ENCODE results near the gene SWSAP1. TPM values are rescaled to one million over a fixed set of nuclear protein-coding genes. Genes with fewer than 3 reads are reported as not detected.
"Not testable (repeated sequence)": the region's sequence is repeated elsewhere in the genome, so short reads cannot be mapped to it uniquely, and the experiment has no call there.

The SWSAP1 gene
- total RNA-seq, 1 donor from 2014 or later = 5.1 TPM

DNA sequence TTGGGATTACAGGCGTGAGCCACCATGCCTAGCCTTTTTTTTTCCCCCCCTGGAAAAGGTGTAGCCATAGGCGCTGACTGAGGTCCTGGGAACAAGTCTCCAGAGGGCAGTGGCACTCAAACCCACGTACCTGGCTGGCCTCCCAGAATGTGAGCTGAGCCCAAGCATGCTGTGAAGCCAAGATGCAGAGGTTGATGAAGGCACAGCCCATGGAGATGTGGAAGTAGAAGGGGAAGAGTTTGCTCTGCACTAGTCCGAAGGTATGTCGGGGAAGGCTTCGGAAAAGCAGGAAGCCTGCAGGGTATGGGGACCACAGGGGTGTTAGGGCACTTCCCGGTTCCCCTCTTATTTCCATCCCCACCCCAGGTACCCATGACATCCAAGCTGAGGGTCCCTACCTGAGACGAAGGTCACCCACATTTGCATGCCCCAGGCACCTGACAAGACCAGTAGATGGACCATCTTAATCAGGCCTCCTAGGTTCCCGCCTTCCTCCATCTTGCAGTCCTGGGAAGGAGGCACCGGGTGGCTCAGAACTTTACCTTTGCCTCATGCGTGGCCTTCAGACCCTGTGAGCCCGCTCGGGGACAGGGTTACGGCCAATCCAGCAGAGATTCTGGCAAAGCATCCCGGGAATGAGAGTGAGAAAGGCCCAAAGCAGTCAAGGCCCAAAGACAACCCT is 29.2 kb upstream of the SWSAP1 start:
- intact Hi-C loops (cut with micrococcal nuclease) = loop anchor here (5.0 kb wide), 1 partner anchor 53 kb away; no protein-coding TSS in a partner anchor

GRCh38 chr19:11346104-11346940 is 28.1 kb upstream of the SWSAP1 start, which contains the start of the genes CCDC159 and TMEM205:
CCDC159 (plus strand) TSS chr19:11346519; CDS start chr19:11346607, 88 bp downstream.
TMEM205 (minus strand) TSS chr19:11346268; CDS start chr19:11345619, 649 bp downstream.
- Mint-ChIP-seq H3K4me1 (peaks cover 30% of the 10 kb centered on the region), H3K4me3 (peak within 1 kb of the TSS; percentile 98), H3K27me3 (no peaks in the 10 kb centered on the region), H3K36me3 (ENCODE audit: low read depth) (peaks cover 19% of the 10 kb centered on the region), H3K9me3 (no peaks in the 10 kb centered on the region), H3K27ac (peak within 1 kb of the TSS; percentile 93)
- ChIA-PET POLR2A (interaction anchor here (0.5 to 4.3 kb wide), 14 partner anchors 9 to 510 kb away, joined by 3 to 65 read pairs (median 3); partner anchors contain the start of genes ODAD3, SWSAP1 and TMED1), CTCF (interaction anchor here (0.6 to 1.2 kb wide), 6 partner anchors 9 to 220 kb away, joined by 3 to 4 read pairs (median 3); partner anchors contain the start of genes ODAD3 and SWSAP1)
- DNase-seq = peak; percentile 93
- TF ChIP-seq, protein P1, sequence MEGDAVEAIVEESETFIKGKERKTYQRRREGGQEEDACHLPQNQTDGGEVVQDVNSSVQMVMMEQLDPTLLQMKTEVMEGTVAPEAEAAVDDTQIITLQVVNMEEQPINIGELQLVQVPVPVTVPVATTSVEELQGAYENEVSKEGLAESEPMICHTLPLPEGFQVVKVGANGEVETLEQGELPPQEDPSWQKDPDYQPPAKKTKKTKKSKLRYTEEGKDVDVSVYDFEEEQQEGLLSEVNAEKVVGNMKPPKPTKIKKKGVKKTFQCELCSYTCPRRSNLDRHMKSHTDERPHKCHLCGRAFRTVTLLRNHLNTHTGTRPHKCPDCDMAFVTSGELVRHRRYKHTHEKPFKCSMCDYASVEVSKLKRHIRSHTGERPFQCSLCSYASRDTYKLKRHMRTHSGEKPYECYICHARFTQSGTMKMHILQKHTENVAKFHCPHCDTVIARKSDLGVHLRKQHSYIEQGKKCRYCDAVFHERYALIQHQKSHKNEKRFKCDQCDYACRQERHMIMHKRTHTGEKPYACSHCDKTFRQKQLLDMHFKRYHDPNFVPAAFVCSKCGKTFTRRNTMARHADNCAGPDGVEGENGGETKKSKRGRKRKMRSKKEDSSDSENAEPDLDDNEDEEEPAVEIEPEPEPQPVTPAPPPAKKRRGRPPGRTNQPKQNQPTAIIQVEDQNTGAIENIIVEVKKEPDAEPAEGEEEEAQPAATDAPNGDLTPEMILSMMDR (IDR thresholded peaks at IDR 0.05) = no peak
- intact Hi-C loops (cut with micrococcal nuclease) = loop anchor here (1.0 to 5.0 kb wide), 7 partner anchors 9 to 159 kb away; partner anchors contain the start of genes ODAD3, PLPPR2, PRKCSH and SWSAP1
- peak; percentile 95 for ATAC-seq (ENCODE audit: low read depth)

More for the DNA sequence above, 29.2 kb upstream of the SWSAP1 start:
- TF ChIP-seq, protein P1 (IDR thresholded peaks at IDR 0.05) = no peak
- Mint-ChIP-seq H3K27ac (peak overlapping the region; percentile 93), H3K4me3 (peak overlapping the region; percentile 98), H3K27me3 (no peaks in the 10 kb centered on the region), H3K4me1 (peaks cover 30% of the 10 kb centered on the region), H3K9me3 (no peaks in the 10 kb centered on the region), H3K36me3 (ENCODE audit: low read depth) (peaks cover 19% of the 10 kb centered on the region)
- no peak for DNase-seq
- ChIA-PET POLR2A (interaction anchor here (1.0 to 4.3 kb wide), 7 partner anchors 22 to 90 kb away, joined by 3 to 65 read pairs (median 3); partner anchors contain the start of genes ODAD3 and SWSAP1), CTCF (interaction anchor here (0.7 to 0.8 kb wide), 2 partner anchors 26 to 77 kb away, joined by 3 read pairs; no protein-coding TSS in a partner anchor)
- no peak for ATAC-seq (ENCODE audit: low read depth)

DNA sequence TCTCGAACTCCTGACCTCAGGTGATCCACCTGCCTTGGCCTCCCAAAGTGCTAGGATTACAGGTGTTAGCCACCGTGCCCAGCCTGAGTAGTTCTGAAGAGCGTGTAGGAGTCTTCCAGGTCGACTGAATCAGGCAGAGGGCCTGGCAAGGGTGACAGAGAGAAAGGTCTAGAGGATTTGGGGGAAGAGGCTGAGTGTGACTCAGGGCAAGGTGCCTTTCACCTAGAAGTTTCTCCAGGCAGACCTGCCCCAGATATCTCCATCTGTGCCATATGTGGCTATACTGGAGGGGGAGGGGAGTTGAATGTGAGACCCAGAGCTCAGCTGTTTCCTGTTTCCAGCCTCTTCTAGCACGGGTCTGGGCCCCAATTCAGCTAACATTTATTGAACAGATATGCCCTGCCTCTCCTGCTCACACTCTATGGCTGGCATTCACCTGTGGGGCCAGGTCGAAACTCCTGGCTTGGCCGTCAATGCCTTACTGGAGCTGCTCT is 26.9 kb upstream of the SWSAP1 start:
- ChIA-PET POLR2A (interaction anchor here (4.3 kb wide), 1 partner anchor 27 kb away, joined by 65 read pairs; the partner anchor contains the start of gene SWSAP1), CTCF (no interaction called here)
- Mint-ChIP-seq H3K36me3 (ENCODE audit: low read depth) (peaks cover 15% of the 10 kb centered on the region), H3K4me1 (peaks cover 30% of the 10 kb centered on the region), H3K27ac (no peak overlapping the region), H3K9me3 (no peaks in the 10 kb centered on the region), H3K27me3 (no peaks in the 10 kb centered on the region), H3K4me3 (peak overlapping the region; percentile 98)
- intact Hi-C loops (cut with micrococcal nuclease) = loop anchor here (2.0 to 5.0 kb wide), 2 partner anchors 55 to 73 kb away; no protein-coding TSS in a partner anchor
- TF ChIP-seq, protein P1 (IDR thresholded peaks at IDR 0.05) = no peak
- DNase-seq = no peak
- no peak for ATAC-seq (ENCODE audit: low read depth)

GRCh38 chr19:11349171-11349570 is 25.3 kb upstream of the SWSAP1 start:
- DNase-seq (no peak), ATAC-seq (ENCODE audit: low read depth) (no peak)
- no peak overlapping the region for H3K27ac Mint-ChIP-seq
- no peak overlapping the region for H3K4me3 Mint-ChIP-seq
- intact Hi-C loops (cut with micrococcal nuclease) = loop anchor here (5.0 kb wide), 1 partner anchor 57 kb away; no protein-coding TSS in a partner anchor
- peaks cover 30% of the 10 kb centered on the region for H3K4me1 Mint-ChIP-seq
- ChIA-PET POLR2A (interaction anchor here (0.6 to 4.3 kb wide), 2 partner anchors 17 to 25 kb away, joined by 5 to 65 read pairs; partner anchors contain the start of gene SWSAP1), CTCF (no interaction called here)
- H3K27me3 Mint-ChIP-seq = no peaks in the 10 kb centered on the region
- H3K36me3 Mint-ChIP-seq (ENCODE audit: low read depth) = peaks cover 10% of the 10 kb centered on the region
- TF ChIP-seq, protein P1 (IDR thresholded peaks at IDR 0.05) = no peak
- H3K9me3 Mint-ChIP-seq = no peaks in the 10 kb centered on the region

DNA sequence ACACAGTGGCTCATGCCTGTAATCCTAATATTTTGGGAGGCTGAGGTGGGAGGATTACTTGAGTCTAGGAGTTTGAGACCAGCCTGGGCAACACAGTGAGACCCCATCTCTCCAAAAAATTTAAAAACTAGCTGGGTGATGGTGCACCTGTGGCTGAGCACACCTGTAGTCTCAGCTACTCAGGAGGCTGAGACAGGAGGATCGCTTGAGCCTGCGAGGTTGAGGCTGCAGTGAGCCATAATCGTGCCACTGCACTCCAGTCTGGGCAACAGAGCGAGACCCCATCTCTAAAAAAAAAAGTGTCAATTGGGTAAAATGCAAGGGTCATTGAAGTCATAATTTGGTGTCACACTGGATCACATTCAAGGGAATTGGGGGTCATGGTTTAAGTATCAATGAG is 20.4 kb upstream of the SWSAP1 start:
- Mint-ChIP-seq H3K4me1 (peaks cover 11% of the 10 kb centered on the region), H3K27me3 (peaks cover 12% of the 10 kb centered on the region)
- H3K4me3 Mint-ChIP-seq; H3K9me3 Mint-ChIP-seq; CTCF ChIA-PET; intact Hi-C loops (cut with micrococcal nuclease); H3K27ac Mint-ChIP-seq; DNase-seq; H3K36me3 Mint-ChIP-seq (ENCODE audit: low read depth); ATAC-seq (ENCODE audit: low read depth): not testable (repeated sequence)
- POLR2A ChIA-PET = interaction anchor here (1.2 kb wide), 1 partner anchor 21 kb away, joined by 7 read pairs; the partner anchor contains the start of gene SWSAP1

Data from activated B cell treated with CpG ODN at 0.5 μM for 24 hours (primary cell).